Heart left ventricle (tissue), 16 donors: ENCODE results near the gene SEMA3F. TPM values are rescaled to one million over a fixed set of nuclear protein-coding genes. Genes with fewer than 3 reads are reported as not detected.

ENCODE experiments used
- ATAC-seq, 4 donors: fragments of 200-7000 bp; cut with Tn5 transposase; one replicate each; pipeline ENCODE4 v1.9.1; 2020 to 2022; ENCODE audit warnings: moderate library complexity in 4 of 4, mild to moderate bottlenecking in 3 of 4, moderate number of reproducible peaks in 1 of 4
- DNase-seq, 5 donors: peaks; one replicate each; pipeline ENCODE4 v3.0.0-alpha.2; 2020
- H3K27ac ChIP-seq, 12 donors: fragments of 200-600 bp; sonication (generic) in 4 of 12; one replicate each; pipeline versions ENCODE4 v1.5.0 to v1.8.0; 2016 to 2022; ENCODE audit warnings: mild to moderate bottlenecking in 2 of 12
- H3K27me3 ChIP-seq, 9 donors: fragments of 200-600 bp; sonication (generic) in 2 of 9; one replicate each; pipeline versions ENCODE4 v1.5.1 to v1.8.0; 2016 to 2022; ENCODE audit warnings: mild to moderate bottlenecking in 3 of 9
- H3K36me3 ChIP-seq, 9 donors: fragments of 200-600 bp; sonication (generic) in 2 of 9; one replicate each; pipeline versions ENCODE4 v1.5.0 to v1.8.0; 2018 to 2022; ENCODE audit warnings: mild to moderate bottlenecking in 2 of 9
- H3K4me1 ChIP-seq, 12 donors: fragments of 200-600 bp; sonication (generic) in 4 of 12; one replicate each; pipeline versions ENCODE4 v1.5.0 to v1.8.0; 2016 to 2022; ENCODE audit warnings: mild to moderate bottlenecking in 3 of 12
- H3K4me3 ChIP-seq, 12 donors: fragments of 200-600 bp; sonication (generic) in 4 of 12; one replicate each; pipeline versions ENCODE4 v1.5.0 to v1.8.0; 2017 to 2022; ENCODE audit warnings: mild to moderate bottlenecking in 9 of 12, moderate library complexity in 4 of 12
- H3K9me3 ChIP-seq, 12 donors: fragments of 200-600 bp; sonication (generic) in 4 of 12; one replicate each; pipeline versions ENCODE4 v1.5.0 to v1.8.0; 2016 to 2022; ENCODE audit warnings: mild to moderate bottlenecking in 1 of 12
- POLR2A ChIP-seq, 2 donors: fragments of 450-650 bp; IDR thresholded peaks; one replicate each; pipeline ENCODE4 v1.6.1; 2017; ENCODE audit warnings: antibody characterized with exemption in 2 of 2, mild to moderate bottlenecking in 2 of 2, moderate library complexity in 2 of 2
- WGBS, 4 donors: extraction: QIAGEN DNeasy Blood & Tissue Kit in 2 of 4; methylation state at CpG; one replicate each; pipeline versions ENCODE4 v1.1.5 to v1.1.7; 2013 to 2018; 5-methylcytosine and 5-hydroxymethylcytosine counted together
- intact Hi-C, 10 donors: fragments of 100-400 bp; cut with DNase I; formaldehyde crosslinking; loops; one replicate each; pipeline versions ENCODE4 v1.11.1 to v1.14.2; 2022
- microRNA counts, 2 donors: library from miRNA; unstranded; fragments of <30 nt; microRNA quantifications; one replicate each; lab custom pipeline; 2016
- microRNA-seq, 4 donors: library from miRNA; unstranded; fragments of <30 nt; microRNA quantifications; one replicate each; pipeline versions ENCODE4 to v1.2.0, GENCODE V29; 2017 to 2020
- polyA plus RNA-seq, 2 donors: library from polyadenylated mRNA; stranded (reverse); fragments of 200-250 nt; gene quantifications; one replicate each; pipeline ENCODE4 v1.2.3, GENCODE V29; 2013
- total RNA-seq, 9 donors: library from RNA; depleted of rRNA in 2 of 9; stranded (reverse); fragments of >200 nt in 2 of 9; fragmentation: NEBNext Ultra II Directional in 3 of 9; extraction: Animal tissue kit (Norgen Biotek cat#: 25700) in 3 of 9; gene quantifications; one replicate each; pipeline versions ENCODE4 v1.1.0 to v1.2.4, GENCODE V29; 2016 to 2023
- TF ChIP-seq, protein P1 (sequence below), 12 donors: fragments of 200-600 bp; sonication (generic) in 4 of 12; IDR thresholded peaks; one replicate each; pipeline versions ENCODE4 v1.5.0 to v1.8.0; 2018 to 2022; ENCODE audit warnings: antibody characterized with exemption in 12 of 12, mild to moderate bottlenecking in 5 of 12
- donor health status: ischemic (EF 13 %, LVEDD 7.1; RV severe dilation, severe dysfunction).
- donor health status: healthy with polysubstance abuse.
- donor health status: DM: no; HTN: yes; CAD: no.
- donor health status: DM: no; HTN: no; CAD: no.
- donor health status: ischemic (EF 25% LVEDD 6.9; RV normal size, moderate dysfunction).
- donor health status: ischemic (EF 25% LVEDD 5.7; RV mildly dilated, moderate dysfunction).
- donor health status: healthy.
- donor health status: DM: yes; HTN: yes; CAD: no.
- donor health status: ischemic (EF 35%, LVEDD 5.7; RV mildly dilated, moderate dysfunction).
- donor health status: nonischemic (EF 11% LVEDD 7.7; RV severe dilation, severe dysfunction).
- donor health status: DM: yes; HTN: yes; CAD: no.
- donor health status: PGD.
- donor health status: ischemic (EF 29% LVEDD 5.4; RV normal size, mild dysfunction).
- donor health status: nonischemic (EF 23%, LVEDD 6.1; RV moderate dilation, normal function).

Gene SEMA3F
- total and polyA plus RNA-seq, 11 donors = 6.1 to 94.1 (median 11.3) TPM

DNA sequence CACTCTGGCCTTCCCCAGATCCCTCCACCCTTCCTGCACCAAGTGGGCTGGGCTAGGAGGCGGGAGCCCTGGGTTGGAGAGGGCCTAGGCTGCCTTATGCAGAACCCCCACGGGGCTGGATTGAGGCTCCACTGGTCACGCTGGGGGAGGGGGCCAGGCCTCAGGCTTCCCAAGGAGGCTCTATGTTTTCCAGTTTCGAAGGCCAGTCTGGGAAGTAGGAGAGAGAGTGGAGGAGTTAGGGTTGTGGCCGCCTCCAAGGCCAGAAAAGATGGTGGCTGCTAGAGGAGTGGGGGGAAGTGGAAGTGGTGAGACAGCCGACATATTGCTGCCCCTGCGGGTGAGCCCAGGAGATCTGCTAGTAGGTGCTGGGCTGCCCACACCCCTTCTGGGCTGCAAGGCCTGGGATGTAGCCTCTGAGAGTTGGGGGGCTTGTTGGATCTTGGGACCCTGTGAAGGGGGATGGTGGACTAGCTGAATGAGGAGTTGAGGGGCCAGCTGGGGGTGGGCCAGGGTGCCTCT, 82.1 kb downstream of the SEMA3F start:
- no peaks in the 10 kb centered on the region for H3K9me3 ChIP-seq
- no peaks in the 10 kb centered on the region for H3K27me3 ChIP-seq
- peak overlapping the region; percentile 82 to 100 (median 93) for H3K4me3 ChIP-seq
- H3K36me3 ChIP-seq = peaks cover 0 to 28% (median 0%) of the 10 kb centered on the region in 9 donors
- ATAC-seq (no peak), DNase-seq (peak in 3 of 5 donors; percentile 56 to 63 (median 58))
- WGBS, 4 donors = 6 to 18% (median 10%) methylated on average over 6 to 7 of the region's 7 CpGs
- peak overlapping the region; percentile 76 to 99 (median 94) for H3K27ac ChIP-seq
- peaks cover 13 to 66% (median 50%) of the 10 kb centered on the region in 12 donors for H3K4me1 ChIP-seq
- no peak for TF ChIP-seq POLR2A (IDR thresholded peaks at IDR 0.05)
- TF ChIP-seq, protein P1, sequence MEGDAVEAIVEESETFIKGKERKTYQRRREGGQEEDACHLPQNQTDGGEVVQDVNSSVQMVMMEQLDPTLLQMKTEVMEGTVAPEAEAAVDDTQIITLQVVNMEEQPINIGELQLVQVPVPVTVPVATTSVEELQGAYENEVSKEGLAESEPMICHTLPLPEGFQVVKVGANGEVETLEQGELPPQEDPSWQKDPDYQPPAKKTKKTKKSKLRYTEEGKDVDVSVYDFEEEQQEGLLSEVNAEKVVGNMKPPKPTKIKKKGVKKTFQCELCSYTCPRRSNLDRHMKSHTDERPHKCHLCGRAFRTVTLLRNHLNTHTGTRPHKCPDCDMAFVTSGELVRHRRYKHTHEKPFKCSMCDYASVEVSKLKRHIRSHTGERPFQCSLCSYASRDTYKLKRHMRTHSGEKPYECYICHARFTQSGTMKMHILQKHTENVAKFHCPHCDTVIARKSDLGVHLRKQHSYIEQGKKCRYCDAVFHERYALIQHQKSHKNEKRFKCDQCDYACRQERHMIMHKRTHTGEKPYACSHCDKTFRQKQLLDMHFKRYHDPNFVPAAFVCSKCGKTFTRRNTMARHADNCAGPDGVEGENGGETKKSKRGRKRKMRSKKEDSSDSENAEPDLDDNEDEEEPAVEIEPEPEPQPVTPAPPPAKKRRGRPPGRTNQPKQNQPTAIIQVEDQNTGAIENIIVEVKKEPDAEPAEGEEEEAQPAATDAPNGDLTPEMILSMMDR (IDR thresholded peaks at IDR 0.05) = no peak
- intact Hi-C loops = loop anchor here in 3 of 10 donors (5.0 kb wide), 1 partner anchor 85 kb away; the partner anchor contains the start of gene HYAL2 (in 3 of the 3)

DNA sequence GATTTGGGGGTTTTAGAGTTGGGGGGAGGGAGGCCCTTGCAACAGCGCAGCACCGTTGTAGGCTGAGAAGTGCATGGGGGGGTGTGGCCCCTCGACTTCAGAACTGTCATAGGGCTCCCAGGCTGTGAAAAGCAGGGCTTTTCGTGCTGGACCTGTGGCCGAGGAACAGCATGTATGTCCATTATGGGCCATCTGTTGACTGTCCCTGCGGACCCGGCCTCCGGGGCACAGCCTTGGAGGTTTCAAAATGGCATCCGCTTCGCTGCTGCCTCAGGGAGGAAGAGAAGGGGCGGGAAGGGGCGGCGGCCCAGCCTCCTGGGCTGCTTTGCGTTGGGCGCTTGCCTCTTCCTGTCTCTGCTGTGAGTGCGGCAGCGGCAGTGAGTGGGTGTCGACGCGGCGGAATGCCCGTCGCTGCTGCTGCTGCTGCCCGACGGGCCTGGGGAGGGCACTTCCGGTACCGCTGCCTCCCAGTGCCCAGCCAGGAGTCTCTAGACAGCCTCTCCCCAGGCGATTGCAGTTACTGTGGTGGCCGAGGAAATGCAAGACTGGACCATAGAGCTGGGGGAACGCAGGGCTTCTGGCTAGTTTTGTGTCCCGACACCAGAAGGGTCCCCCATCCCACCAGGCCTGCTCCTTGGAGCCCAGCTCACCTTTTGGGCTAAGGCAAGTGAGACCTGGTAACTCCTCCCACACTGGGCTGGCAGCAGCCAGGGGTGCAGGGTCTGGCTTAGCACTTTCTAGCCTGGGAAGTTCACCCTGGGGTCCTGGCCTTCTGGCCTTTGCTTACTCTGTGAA, 82.8 kb downstream of the SEMA3F start:
- intact Hi-C loops = loop anchor here in 3 of 10 donors (5.0 kb wide), 1 partner anchor 84 kb away; the partner anchor contains the start of gene HYAL2 (in 3 of the 3)

DNA sequence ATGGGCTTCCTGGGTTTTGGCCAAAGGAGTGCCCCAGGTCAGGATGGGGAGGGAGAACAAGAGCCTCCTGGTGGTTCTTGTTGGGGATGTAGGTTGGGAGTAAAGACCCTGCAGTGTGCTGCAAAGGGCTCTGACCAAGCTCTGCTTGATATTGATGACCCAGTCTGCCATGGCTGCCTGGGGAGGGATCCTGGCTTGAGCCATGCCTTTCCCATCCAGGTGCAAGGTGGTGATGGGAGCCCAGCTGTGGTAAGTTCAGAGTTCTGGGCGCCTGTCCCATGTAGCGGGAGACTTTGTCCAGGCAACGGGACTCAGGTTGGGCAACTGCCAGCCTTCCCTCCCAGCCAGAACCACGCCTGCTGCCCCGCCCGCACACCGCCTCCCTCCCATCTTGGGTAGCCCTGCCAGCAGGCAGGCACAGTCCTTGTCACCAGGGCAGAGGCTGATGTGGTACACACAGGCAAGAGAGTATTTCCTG, 83.5 kb downstream of the SEMA3F start:
- Histone ChIP-seq H3K4me1 (peaks cover 18 to 80% (median 64%) of the 10 kb centered on the region in 12 donors), H3K36me3 (peaks cover 0 to 28% (median 0%) of the 10 kb centered on the region in 9 donors), H3K27me3 (no peaks in the 10 kb centered on the region), H3K27ac (peak overlapping the region; percentile 76 to 99 (median 94)), H3K4me3 (peak overlapping the region; percentile 82 to 100 (median 93)), H3K9me3 (no peaks in the 10 kb centered on the region)
- 14 to 29% (median 25%) methylated on average over 4 to 7 of the region's 7 CpGs for WGBS, 4 donors
- peak; percentile 87 to 94 (median 91) for DNase-seq
- TF ChIP-seq, protein P1 (IDR thresholded peaks at IDR 0.05) = peak in 1 of 12 donors; percentile 1
- TF ChIP-seq POLR2A (IDR thresholded peaks at IDR 0.05) = no peak
- intact Hi-C loops = loop anchor here in 3 of 10 donors (5.0 kb wide), 1 partner anchor 84 kb away; the partner anchor contains the start of gene HYAL2 (in 3 of the 3)
- ATAC-seq = peak; percentile 44 to 51 (median 47)

More for the DNA sequence above, 82.8 kb downstream of the SEMA3F start:
- Histone ChIP-seq H3K4me3 (peak overlapping the region; percentile 82 to 100 (median 93)), H3K9me3 (no peaks in the 10 kb centered on the region), H3K27ac (peak overlapping the region; percentile 76 to 99 (median 94)), H3K36me3 (peaks cover 0 to 28% (median 0%) of the 10 kb centered on the region in 9 donors), H3K4me1 (peaks cover 18 to 73% (median 58%) of the 10 kb centered on the region in 12 donors), H3K27me3 (no peaks in the 10 kb centered on the region)
- TF ChIP-seq, protein P1 (IDR thresholded peaks at IDR 0.05) = peak in 1 of 12 donors; percentile 3
- peak in 1 of 2 donors; percentile 64 for TF ChIP-seq POLR2A (IDR thresholded peaks at IDR 0.05)
- WGBS, 4 donors = 1 to 3% (median 2%) methylated on average over 11 to 31 of the region's 31 CpGs
- DNase-seq (peak; percentile 90 to 94 (median 93)), ATAC-seq (peak; percentile 16 to 59 (median 52))

MicroRNA genes within 50 kb of the gene (microRNA counts, 767-probe panel; counts per million panel counts)
- 0 to 71.6 counts per million in 2 donors for microRNA hsa-miR-566 (lab: Ali Mortazavi, UCI)

Small RNAs within 50 kb of the gene (microRNA-seq; reads per million reads assigned to microRNA genes)
- gene MIR566 = 0 reads per million in 4 donors
- 0 to 0.06 (median 0) reads per million in 4 donors for gene MIR5787

Other genes with a start within 250 kb of the SEMA3F start
- 10 to 100 TPM in 2 of 9 donors, 1 to 10 TPM in 7; 4.8 to 13.0 (median 7.7) TPM for gene MON1A, start 225.5 kb upstream of the SEMA3F start, total RNA-seq
- gene MON1A, start 225.5 kb upstream of the SEMA3F start, polyA plus RNA-seq = 10 to 100 TPM in 1 of 2 donors, 1 to 10 TPM in 1; 5.2 to 16.3 TPM
- 10 to 100 TPM; 21.1 to 41.4 (median 32.6) TPM for gene RBM6, start 215.2 kb upstream of the SEMA3F start, total RNA-seq
- gene RBM6, start 215.2 kb upstream of the SEMA3F start, polyA plus RNA-seq = 10 to 100 TPM; 27.6 to 75.1 TPM
- 10 to 100 TPM; 37.4 to 77.3 (median 55.8) TPM for gene RBM5, start 66.4 kb upstream of the SEMA3F start, total RNA-seq
- 10 to 100 TPM; 32.5 to 50.2 TPM for gene RBM5, start 66.4 kb upstream of the SEMA3F start, polyA plus RNA-seq
- gene GNAT1, start 36.3 kb downstream of the SEMA3F start, total RNA-seq = under 1 TPM in 1 of 9 donors, not detected in 8; 0.40 TPM
- gene GNAT1, start 36.3 kb downstream of the SEMA3F start, polyA plus RNA-seq = not detected
- gene SLC38A3, start 49.9 kb downstream of the SEMA3F start, total RNA-seq = 10 to 100 TPM in 3 of 9 donors, 1 to 10 TPM in 6; 3.6 to 14.8 (median 8.4) TPM
- 1 to 10 TPM; 1.0 to 8.8 TPM for gene SLC38A3, start 49.9 kb downstream of the SEMA3F start, polyA plus RNA-seq
- gene GNAI2, start 80.9 kb downstream of the SEMA3F start, total RNA-seq = 100 to 1,000 TPM; 106 to 365 (median 140) TPM
- gene GNAI2, start 80.9 kb downstream of the SEMA3F start, polyA plus RNA-seq = 100 to 1,000 TPM in 1 of 2 donors, 10 to 100 TPM in 1; 93.2 to 180 TPM
- 10 to 100 TPM; 12.9 to 60.1 (median 17.8) TPM for gene SEMA3B, start 113.8 kb downstream of the SEMA3F start, total RNA-seq
- gene SEMA3B, start 113.8 kb downstream of the SEMA3F start, polyA plus RNA-seq = 10 to 100 TPM; 21.1 to 37.5 TPM
- gene LSMEM2, start 123.8 kb downstream of the SEMA3F start, total RNA-seq = 10 to 100 TPM in 8 of 9 donors, 1 to 10 TPM in 1; 8.8 to 68.3 (median 31.5) TPM
- 10 to 100 TPM in 1 of 2 donors, 1 to 10 TPM in 1; 1.3 to 29.7 TPM for gene LSMEM2, start 123.8 kb downstream of the SEMA3F start, polyA plus RNA-seq
- gene IFRD2, start 137.1 kb downstream of the SEMA3F start, total RNA-seq = 10 to 100 TPM; 47.5 to 94.9 (median 61.4) TPM
- 100 to 1,000 TPM in 1 of 2 donors, 10 to 100 TPM in 1; 80.5 to 106 TPM for gene IFRD2, start 137.1 kb downstream of the SEMA3F start, polyA plus RNA-seq
- gene HYAL3, start 144.1 kb downstream of the SEMA3F start, total RNA-seq = 1 to 10 TPM; 1.0 to 3.2 (median 1.6) TPM
- gene HYAL3, start 144.1 kb downstream of the SEMA3F start, polyA plus RNA-seq = 1 to 10 TPM; 2.1 to 3.1 TPM
- gene NAA80, start 144.1 kb downstream of the SEMA3F start, total RNA-seq = 10 to 100 TPM in 4 of 9 donors, 1 to 10 TPM in 5; 8.0 to 13.9 (median 9.8) TPM
- gene NAA80, start 144.1 kb downstream of the SEMA3F start, polyA plus RNA-seq = 10 to 100 TPM in 1 of 2 donors, 1 to 10 TPM in 1; 5.0 to 10.4 TPM
- 10 to 100 TPM; 36.9 to 99.7 (median 57.8) TPM for gene HYAL1, start 148.2 kb downstream of the SEMA3F start, total RNA-seq
- gene HYAL1, start 148.2 kb downstream of the SEMA3F start, polyA plus RNA-seq = 10 to 100 TPM; 37.6 to 60.7 TPM
- gene HYAL2, start 167.4 kb downstream of the SEMA3F start, total RNA-seq = 100 to 1,000 TPM in 2 of 9 donors, 10 to 100 TPM in 7; 24.0 to 234 (median 48.5) TPM
- 100 to 1,000 TPM in 1 of 2 donors, 10 to 100 TPM in 1; 52.2 to 119 TPM for gene HYAL2, start 167.4 kb downstream of the SEMA3F start, polyA plus RNA-seq
- gene TUSC2, start 172.9 kb downstream of the SEMA3F start, total RNA-seq = 10 to 100 TPM; 24.5 to 34.9 (median 29.0) TPM
- 10 to 100 TPM; 27.6 to 68.1 TPM for gene TUSC2, start 172.9 kb downstream of the SEMA3F start, polyA plus RNA-seq
- 10 to 100 TPM in 7 of 9 donors, 1 to 10 TPM in 2; 7.9 to 25.5 (median 11.4) TPM for gene RASSF1, start 185.5 kb downstream of the SEMA3F start, total RNA-seq
- 10 to 100 TPM; 14.2 to 58.6 TPM for gene RASSF1, start 185.5 kb downstream of the SEMA3F start, polyA plus RNA-seq
- gene ZMYND10, start 190.4 kb downstream of the SEMA3F start, total RNA-seq = 1 to 10 TPM in 2 of 9 donors, under 1 TPM in 2, not detected in 5; 0.49 to 1.4 (median 1.0) TPM
- gene ZMYND10, start 190.4 kb downstream of the SEMA3F start, polyA plus RNA-seq = under 1 TPM; 0.15 to 0.29 TPM
- 10 to 100 TPM; 12.0 to 18.4 (median 15.3) TPM for gene NPRL2, start 195.5 kb downstream of the SEMA3F start, total RNA-seq
- 10 to 100 TPM; 14.4 to 19.0 TPM for gene NPRL2, start 195.5 kb downstream of the SEMA3F start, polyA plus RNA-seq
- 10 to 100 TPM in 2 of 9 donors, 1 to 10 TPM in 7; 4.9 to 16.5 (median 7.8) TPM for gene CYB561D2, start 195.5 kb downstream of the SEMA3F start, total RNA-seq
- 10 to 100 TPM in 1 of 2 donors, 1 to 10 TPM in 1; 6.7 to 18.6 TPM for gene CYB561D2, start 195.5 kb downstream of the SEMA3F start, polyA plus RNA-seq
- 10 to 100 TPM; 20.5 to 56.4 (median 28.9) TPM for gene TMEM115, start 204.2 kb downstream of the SEMA3F start, total RNA-seq
- 10 to 100 TPM; 21.6 to 57.3 TPM for gene TMEM115, start 204.2 kb downstream of the SEMA3F start, polyA plus RNA-seq